Prostate gland (tissue), 2 donors: Measurements from ENCODE around the gene OLFM3. TPM values are rescaled to one million over a fixed set of nuclear protein-coding genes. Genes with fewer than 3 reads are reported as not detected.
A peak's percentile ranks its signal among the peaks of the same experiment; 100 is the strongest.

Experiments
- DNase-seq: peaks from one replicate; pipeline ENCODE4 v3.0.0-alpha.2; 2019; ENCODE audit warnings: low spot score
- H3K27ac ChIP-seq, 2 donors: fragments of 200-600 bp; sonication (generic); 2 replicates each; pipeline ENCODE4 v1.5.1; 2017 to 2019
- H3K27me3 ChIP-seq: fragments of 200-600 bp; sonication (generic); replicated peaks from 2 replicates; pipeline ENCODE4 v1.5.1; 2019; ENCODE audit not compliant: insufficient read depth
- H3K36me3 ChIP-seq, 2 donors: fragments of 200-600 bp; sonication (generic); 1 replicate in 1 of 2; 2 replicates in 1 of 2; pipeline versions ENCODE4 v1.5.1 to v1.8.1; 2017 to 2019
- H3K4me1 ChIP-seq: fragments of 200-600 bp; sonication (generic); replicated peaks from 2 replicates; pipeline ENCODE4 v1.5.1; 2019
- H3K4me3 ChIP-seq, 2 donors: fragments of 200-600 bp; sonication (generic); 2 replicates each; pipeline ENCODE4 v1.5.1; 2017 to 2019
- H3K9me3 ChIP-seq: fragments of 200-600 bp; sonication (generic); 2 replicates; pipeline ENCODE4 v1.5.1; 2017
- POLR2A ChIP-seq: fragments of 450-650 bp; IDR thresholded peaks from one replicate; pipeline ENCODE4 v1.6.1; 2016; ENCODE audit warnings: antibody characterized with exemption, mild to moderate bottlenecking
- POLR2AphosphoS5 ChIP-seq: sonication (generic); formaldehyde crosslinking; IDR thresholded peaks from one replicate; pipeline ENCODE4 v1.6.1; 2017; ENCODE audit warnings: antibody characterized with exemption
- WGBS: methylation state at CpG from one replicate; pipeline ENCODE4 v1.1.5; 2018; 5-methylcytosine and 5-hydroxymethylcytosine counted together
- intact Hi-C: fragments of 100-400 bp; cut with DNase I; formaldehyde crosslinking; loops from one replicate; pipeline ENCODE4 v1.14.2; 2022
- total RNA-seq, 2 donors: library from RNA; depleted of rRNA; stranded (reverse); fragments of >200 nt; gene quantifications; one replicate each; pipeline ENCODE4 v1.1.0, GENCODE V29; 2016
- TF ChIP-seq, protein P1 (sequence below), 4 experiments: fragments of 200-600 bp in 2 of 4; fragments of 450-650 bp in 2 of 4; sonication (generic) in 2 of 4; IDR thresholded peaks; 1 replicate in 3 of 4; 2 replicates in 1 of 4; pipeline ENCODE4 v1.5.1; 2016 to 2019; ENCODE audit warnings: antibody characterized with exemption in 4 of 4, mild to moderate bottlenecking in 2 of 4, moderate library complexity in 2 of 4

OLFM3 gene
- total RNA-seq, 2 donors from 2014 or later, result not detected

DNA sequence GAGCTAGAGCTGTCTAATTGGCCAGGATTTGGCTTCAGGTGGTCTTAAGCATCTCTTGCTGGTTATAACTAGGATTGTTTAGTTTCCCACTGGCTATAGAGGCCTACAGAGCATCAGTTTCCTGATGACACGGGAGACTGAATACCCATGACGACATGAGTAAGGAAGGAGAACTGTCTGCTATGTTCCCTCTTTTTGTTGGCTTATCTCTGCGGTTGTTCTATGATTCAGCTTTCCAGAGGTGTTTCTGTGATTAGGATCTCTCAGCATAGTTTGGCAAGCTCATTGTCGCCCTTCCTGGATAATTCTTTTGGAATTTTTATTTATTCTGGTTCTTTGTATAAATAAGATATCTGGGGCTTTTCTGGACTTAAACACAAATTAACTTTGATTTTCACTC is 163.4 kb downstream of the OLFM3 start:
- H3K27me3 ChIP-seq, result no peaks in the 10 kb centered on the region
- H3K4me1 ChIP-seq, result no peaks in the 10 kb centered on the region
- no peak overlapping the region for H3K27ac ChIP-seq
- no peak overlapping the region for H3K4me3 ChIP-seq
- H3K9me3 ChIP-seq, result no peaks in the 10 kb centered on the region
- WGBS, result 39% methylated on average over 4 of the region's 4 CpGs
- TF ChIP-seq POLR2A (no peak), POLR2AphosphoS5 (no peak)
- TF ChIP-seq, protein P1, sequence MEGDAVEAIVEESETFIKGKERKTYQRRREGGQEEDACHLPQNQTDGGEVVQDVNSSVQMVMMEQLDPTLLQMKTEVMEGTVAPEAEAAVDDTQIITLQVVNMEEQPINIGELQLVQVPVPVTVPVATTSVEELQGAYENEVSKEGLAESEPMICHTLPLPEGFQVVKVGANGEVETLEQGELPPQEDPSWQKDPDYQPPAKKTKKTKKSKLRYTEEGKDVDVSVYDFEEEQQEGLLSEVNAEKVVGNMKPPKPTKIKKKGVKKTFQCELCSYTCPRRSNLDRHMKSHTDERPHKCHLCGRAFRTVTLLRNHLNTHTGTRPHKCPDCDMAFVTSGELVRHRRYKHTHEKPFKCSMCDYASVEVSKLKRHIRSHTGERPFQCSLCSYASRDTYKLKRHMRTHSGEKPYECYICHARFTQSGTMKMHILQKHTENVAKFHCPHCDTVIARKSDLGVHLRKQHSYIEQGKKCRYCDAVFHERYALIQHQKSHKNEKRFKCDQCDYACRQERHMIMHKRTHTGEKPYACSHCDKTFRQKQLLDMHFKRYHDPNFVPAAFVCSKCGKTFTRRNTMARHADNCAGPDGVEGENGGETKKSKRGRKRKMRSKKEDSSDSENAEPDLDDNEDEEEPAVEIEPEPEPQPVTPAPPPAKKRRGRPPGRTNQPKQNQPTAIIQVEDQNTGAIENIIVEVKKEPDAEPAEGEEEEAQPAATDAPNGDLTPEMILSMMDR (IDR thresholded peaks at IDR 0.05), result no peak
- intact Hi-C loops, result no loop called here
- no peak for DNase-seq
- H3K36me3 ChIP-seq, result no peaks in the 10 kb centered on the region

DNA sequence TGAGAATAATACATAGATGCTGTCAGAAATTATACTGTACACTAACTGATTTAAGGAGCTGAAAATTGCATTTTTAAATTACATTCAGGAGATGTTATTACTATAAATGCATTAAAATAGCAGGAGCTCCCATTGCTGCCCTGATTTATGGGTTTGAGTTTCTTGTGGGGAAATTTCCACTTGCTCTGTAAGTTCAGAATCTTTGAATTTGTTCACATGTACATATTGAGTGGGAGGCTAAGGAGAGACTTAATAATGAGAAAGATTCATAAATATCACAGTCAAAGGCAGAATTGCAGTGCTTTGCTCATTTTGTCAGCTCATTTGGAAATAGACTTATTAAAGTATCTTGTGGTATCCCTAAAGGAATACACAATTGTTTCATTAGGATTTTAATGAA is 170.3 kb downstream of the OLFM3 start:
- no peak overlapping the region for H3K27ac ChIP-seq
- intact Hi-C loops, result no loop called here
- no peaks in the 10 kb centered on the region for H3K36me3 ChIP-seq
- no peaks in the 10 kb centered on the region for H3K27me3 ChIP-seq
- DNase-seq, result no peak
- no peaks in the 10 kb centered on the region for H3K4me1 ChIP-seq
- no peak overlapping the region for H3K4me3 ChIP-seq
- TF ChIP-seq POLR2AphosphoS5 (no peak), POLR2A (no peak)
- TF ChIP-seq, protein P1 (IDR thresholded peaks at IDR 0.05), result no peak
- no peaks in the 10 kb centered on the region for H3K9me3 ChIP-seq

DNA sequence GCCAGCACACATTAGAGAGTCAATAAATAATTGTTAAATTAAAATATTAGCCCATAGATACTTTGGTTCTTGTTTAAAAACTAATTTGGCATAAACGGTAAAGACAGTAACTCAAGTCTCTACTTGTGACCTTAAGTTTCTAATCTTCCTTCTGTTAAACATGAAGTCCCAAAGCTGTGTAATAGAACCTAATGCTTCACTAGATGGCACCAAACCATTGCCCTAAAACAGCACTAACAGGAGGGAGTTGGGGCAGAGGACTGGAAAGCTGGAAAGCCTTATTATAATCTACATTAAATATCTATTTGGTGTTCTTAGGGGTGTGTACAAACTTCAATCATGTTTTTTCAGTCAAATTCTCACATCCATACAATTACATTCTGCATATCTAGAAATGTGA is 176.7 kb downstream of the OLFM3 start:
- no peaks in the 10 kb centered on the region for H3K27me3 ChIP-seq
- H3K4me1 ChIP-seq, result no peaks in the 10 kb centered on the region
- H3K4me3 ChIP-seq, result no peak overlapping the region
- WGBS, result 30% methylated on average over 1 of the region's 1 CpG
- intact Hi-C loops, result no loop called here
- H3K36me3 ChIP-seq, result no peaks in the 10 kb centered on the region
- H3K27ac ChIP-seq, result no peak overlapping the region
- H3K9me3 ChIP-seq, result no peaks in the 10 kb centered on the region
- TF ChIP-seq POLR2A (no peak), POLR2AphosphoS5 (no peak)
- TF ChIP-seq, protein P1 (IDR thresholded peaks at IDR 0.05), result peak in 1 of 4 experiments; percentile 7
- DNase-seq, result no peak

DNA sequence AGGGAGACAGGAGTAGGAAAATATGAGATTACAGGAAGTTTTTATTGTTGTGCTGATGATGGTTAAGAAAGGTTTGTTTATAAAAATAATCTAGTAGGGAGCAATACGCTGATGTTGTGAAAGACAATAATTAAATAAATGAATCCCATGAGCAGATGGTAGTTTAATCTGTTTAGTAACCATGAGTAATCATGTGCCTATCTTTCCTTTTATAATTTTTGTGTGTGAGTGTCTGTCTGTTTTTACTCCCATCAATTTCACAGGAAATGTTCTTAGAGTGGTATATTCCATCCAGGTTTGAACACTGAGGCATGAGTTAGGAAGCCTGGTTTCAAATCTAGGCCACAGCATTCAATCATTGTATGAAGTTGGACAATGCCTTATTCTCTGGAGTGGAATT is 180.5 kb downstream of the OLFM3 start:
- no peak overlapping the region for H3K4me3 ChIP-seq
- H3K27me3 ChIP-seq, result no peaks in the 10 kb centered on the region
- no peaks in the 10 kb centered on the region for H3K9me3 ChIP-seq
- intact Hi-C loops, result no loop called here
- H3K4me1 ChIP-seq, result no peaks in the 10 kb centered on the region
- no peaks in the 10 kb centered on the region for H3K36me3 ChIP-seq
- DNase-seq, result no peak
- H3K27ac ChIP-seq, result no peak overlapping the region
- TF ChIP-seq, protein P1 (IDR thresholded peaks at IDR 0.05), result no peak
- TF ChIP-seq POLR2A, result no peak
- no peak for TF ChIP-seq POLR2AphosphoS5
- WGBS, result 39% methylated on average over 1 of the region's 1 CpG

DNA sequence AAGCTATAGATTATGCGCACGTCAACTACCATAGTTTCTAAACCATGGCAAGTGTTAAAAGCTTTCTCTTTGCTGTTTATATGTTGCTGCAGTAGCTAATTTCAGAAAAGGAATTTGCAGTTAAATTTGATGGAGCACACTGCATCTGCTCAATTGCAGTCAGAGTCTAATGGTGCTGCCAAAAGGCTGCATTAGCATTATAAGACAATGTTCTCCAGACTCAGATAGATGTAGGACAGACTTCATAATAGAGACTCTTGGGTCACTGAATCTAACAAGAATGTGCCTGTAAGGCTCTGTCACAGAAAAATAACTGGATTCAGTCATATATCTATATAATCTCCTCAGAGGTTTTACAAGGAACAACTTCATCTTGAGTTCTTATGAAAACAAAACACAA is 198.3 kb downstream of the OLFM3 start:
- WGBS, result 46% methylated on average over 2 of the region's 2 CpGs
- Histone ChIP-seq H3K27ac (no peak overlapping the region), H3K4me1 (no peaks in the 10 kb centered on the region), H3K36me3 (no peaks in the 10 kb centered on the region), H3K4me3 (no peak overlapping the region), H3K9me3 (no peaks in the 10 kb centered on the region), H3K27me3 (no peaks in the 10 kb centered on the region)
- intact Hi-C loops, result no loop called here
- no peak for TF ChIP-seq POLR2A
- TF ChIP-seq POLR2AphosphoS5, result no peak
- TF ChIP-seq, protein P1 (IDR thresholded peaks at IDR 0.05), result no peak
- no peak for DNase-seq
